NOMO-1 (cell line): ENCODE data around the gene NEURL1B.

Source experiments
- DNase-seq, 2 experiments: peaks; one replicate each; lab custom pipeline; 2025; ENCODE audit not compliant: unreplicated experiment in 2 of 2; lab: John Stamatoyannopoulos, UW

NEURL1B gene

GRCh38 chr5:172727551-172727950, 86.5 kb downstream of the NEURL1B start:
- DNase-seq = no peak

DNA sequence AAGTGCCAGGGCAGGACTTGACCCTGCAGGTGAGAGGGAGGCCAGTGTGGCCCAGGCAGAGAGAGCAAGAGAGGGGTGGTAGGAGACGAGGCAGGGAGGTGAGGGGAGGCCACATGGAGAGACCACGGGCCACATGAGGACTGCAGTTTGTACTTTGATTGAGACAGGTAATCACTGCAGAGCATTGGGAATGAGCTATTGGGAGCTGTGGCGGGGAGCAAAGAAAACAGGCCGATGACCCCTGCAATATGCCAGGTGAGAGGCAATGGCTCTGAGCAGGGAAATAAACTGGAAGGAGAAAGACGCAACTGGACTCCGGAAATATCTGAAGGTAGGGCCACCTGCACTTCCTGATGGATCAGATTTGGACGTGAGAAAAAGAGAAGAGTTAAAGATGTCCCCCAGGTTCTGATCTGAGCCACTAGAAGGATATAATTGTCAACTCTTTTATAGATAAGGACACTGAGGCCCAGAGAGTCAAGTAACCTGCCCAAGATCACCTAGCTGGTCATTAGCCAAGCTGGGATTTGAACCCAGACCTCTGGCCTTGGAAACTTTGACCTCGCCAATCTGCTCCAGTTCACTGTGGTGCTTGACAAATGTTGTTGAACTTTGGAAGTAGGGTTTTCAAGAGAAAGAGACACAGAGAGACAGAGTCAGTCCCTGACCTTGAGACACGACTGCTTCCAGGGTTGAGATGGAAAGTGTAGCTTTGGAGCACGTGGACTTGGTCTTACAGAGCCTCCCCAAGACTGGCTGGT, 87.6 kb downstream of the NEURL1B start:
- no peak for DNase-seq

DNA sequence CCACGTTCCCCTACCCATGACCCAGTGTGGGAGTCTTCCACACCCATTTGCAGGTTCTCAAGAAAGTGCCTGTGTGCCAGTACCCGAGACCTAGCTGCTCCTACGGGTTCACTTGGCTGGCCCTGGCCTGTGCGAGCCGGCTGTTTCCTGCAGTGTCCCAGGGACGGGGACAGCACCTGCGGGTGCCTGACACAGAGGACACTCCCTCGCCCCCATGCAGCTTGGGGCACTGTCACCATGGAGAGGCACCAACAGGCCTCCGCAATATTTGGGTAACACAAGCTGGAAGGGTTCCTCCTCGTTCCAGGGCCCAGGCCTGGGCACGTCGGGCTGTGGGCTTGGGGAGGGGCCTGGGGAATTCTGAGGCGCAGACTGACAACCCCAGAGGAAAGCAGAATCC, 88.5 kb downstream of the NEURL1B start:
- no peak for DNase-seq

GRCh38 chr5:172730222-172730621, 89.2 kb downstream of the NEURL1B start:
- DNase-seq = no peak

DNA sequence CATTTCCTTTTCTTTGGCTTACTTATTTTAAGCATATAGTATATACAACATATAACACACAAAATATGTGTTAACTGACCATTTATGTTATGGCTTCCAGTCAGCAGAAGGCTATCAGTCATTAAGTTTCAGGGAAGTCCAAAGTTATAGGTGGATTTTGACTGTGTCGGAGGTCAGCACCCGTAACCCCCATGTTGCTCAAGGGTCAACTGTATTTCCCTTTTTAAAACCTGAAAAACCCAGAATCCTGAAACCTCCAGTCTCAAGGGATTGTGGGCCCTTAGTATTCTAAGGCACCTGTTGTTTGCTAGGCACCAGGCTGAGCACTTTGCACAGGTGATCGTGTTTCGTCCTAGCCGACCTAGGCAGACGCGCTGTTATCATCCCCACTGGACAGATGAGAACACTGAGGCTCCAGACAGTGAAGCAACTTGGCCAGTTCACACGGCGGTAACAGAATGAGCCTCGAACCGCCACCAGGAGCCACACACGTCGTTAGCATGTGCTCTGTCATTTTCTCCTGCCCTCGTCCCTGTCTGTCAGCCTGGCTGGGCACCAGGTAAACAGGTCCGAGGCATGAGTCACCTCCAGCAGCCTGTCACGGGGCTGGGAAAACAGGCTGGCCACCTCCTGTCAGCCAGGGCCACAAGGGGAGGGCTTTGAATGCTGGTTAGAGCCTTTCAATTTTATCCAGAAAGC, 90.1 kb downstream of the NEURL1B start:
- DNase-seq = no peak

- DNase-seq = no peak
Observed at GRCh38 chr5:172731680-172732074, 90.6 kb downstream of the NEURL1B start.

- no peak for DNase-seq
Observed at GRCh38 chr5:172732201-172732865, 91.3 kb downstream of the NEURL1B start.

DNA sequence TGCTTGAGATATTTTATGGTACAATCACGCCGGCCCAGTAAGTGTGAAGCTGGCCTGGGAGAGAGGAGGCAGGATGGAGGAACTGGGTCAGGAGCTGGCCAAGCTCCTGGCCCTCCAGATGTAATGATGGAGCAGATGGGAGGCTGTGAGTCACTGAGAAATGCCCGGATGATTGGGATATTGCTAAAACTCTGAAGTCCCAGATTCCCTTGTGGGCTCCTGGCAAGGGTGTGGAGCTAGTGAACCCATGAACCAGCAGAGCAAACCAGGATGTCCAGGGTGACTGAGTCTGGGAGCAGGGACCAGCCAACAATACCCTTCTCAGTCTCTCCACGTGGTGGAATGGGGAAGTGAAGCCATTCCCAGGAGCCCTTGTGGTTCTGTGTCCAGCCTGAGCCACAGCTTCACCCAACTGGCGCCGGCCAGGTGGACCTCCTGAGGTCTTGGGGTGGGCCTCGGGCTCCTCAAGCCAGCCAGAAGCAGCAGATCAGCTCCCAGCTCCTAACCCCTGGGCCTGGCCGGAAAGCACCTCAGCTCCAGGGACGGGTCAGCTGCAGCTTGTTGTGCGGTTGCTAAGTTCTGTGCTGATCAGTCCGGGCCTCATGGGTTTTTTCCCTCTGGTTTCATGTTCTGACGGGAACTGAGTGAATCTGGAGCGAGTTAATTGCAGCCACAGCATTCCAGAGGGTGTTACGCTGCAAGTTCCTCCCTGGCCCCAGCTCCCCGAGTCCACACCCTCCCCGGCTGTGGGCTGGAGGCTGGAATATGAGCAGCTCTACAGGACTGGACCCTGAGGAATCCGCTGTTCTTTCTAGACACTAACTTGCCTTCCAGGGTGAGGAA, 92.3 kb downstream of the NEURL1B start:
- DNase-seq = no peak

- no peak for DNase-seq
Observed at GRCh38 chr5:172733974-172734346, 92.9 kb downstream of the NEURL1B start.

- no peak for DNase-seq
Observed at GRCh38 chr5:172735141-172735831, 94.2 kb downstream of the NEURL1B start.

GRCh38 chr5:172736508-172737135, 95.6 kb downstream of the NEURL1B start:
- DNase-seq = no peak

DNA sequence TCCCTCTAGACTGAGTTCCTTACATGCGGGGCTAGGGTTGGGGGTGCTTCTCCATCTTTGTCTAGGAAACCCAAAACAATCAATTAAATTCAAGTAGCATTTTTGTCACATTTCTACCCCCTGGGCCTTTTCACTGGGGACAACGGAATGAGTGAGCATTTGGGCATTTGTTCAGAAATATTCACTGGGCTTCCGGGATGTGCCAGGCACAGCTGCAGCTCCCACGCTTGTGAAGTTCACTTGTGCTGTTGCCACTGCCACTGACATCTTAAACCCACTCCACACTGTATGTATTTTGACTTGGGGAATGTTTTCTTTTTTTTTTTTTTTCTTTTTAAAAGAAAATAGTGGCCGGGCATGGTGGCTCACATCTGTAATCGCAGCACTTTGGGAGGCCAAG, 98.3 kb downstream of the NEURL1B start:
- no peak for DNase-seq

DNA sequence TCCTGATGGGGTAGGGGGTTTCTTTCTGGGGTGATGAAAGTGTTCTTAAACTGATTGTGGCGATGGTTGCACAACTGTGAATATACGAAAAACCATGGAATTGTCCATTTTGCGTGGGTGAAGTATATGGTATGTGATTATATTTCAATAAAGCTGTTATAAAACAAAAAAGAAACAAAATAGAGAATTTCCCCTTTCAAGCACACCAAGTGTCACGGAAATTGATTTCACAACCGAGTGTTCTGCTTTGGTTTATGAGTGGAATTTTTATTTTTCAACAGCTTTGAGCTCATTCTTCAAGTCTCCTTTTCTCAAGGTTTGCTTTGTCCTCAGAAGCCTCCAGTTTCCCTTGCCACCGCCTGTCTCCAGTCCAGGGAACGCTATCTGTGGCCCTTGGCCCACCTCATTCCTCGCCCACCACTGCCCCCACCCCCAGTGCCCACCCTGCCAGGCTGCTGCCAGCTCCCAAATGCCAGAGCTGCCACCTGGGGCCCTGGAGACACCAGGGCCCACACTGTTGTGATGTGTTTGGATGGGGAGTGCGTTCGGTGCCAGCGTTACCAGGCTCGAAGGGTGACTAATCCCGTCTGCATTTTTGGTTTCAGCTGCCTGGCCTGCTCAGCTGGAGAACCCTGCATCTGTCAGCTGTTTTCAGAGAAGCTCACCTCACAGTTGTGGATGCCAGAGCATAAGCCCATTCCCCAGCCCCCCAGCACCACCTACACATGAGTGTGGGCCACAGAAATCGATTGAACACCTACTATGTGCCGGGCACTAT, 99.6 kb downstream of the NEURL1B start:
- DNase-seq = peak in 1 of 2 experiments; percentile 32
